K562 (cell line): Measurements from ENCODE around the gene MYMX. TPM values are rescaled to one million over a fixed set of nuclear protein-coding genes. Genes with fewer than 3 reads are reported as not detected.

Experiments
- ARHGAP35 ChIP-seq: fragments of 450-650 bp; IDR thresholded peaks from 2 replicates; pipeline ENCODE4 v1.6.1; 2018; ENCODE audit not compliant: partially characterized antibody
- BCL6 ChIP-seq: fragments of 250-450 bp; sonication (Bioruptor Pico); IDR thresholded peaks from 2 replicates; pipeline ENCODE4 v1.4.0; 2020
- CREB3L1 ChIP-seq: fragments of 450-650 bp; IDR thresholded peaks from 2 replicates; pipeline ENCODE4 v1.6.1; 2014; ENCODE audit warnings: low read depth, mild to moderate bottlenecking, moderate library complexity, borderline replicate concordance
- CREM ChIP-seq: IDR thresholded peaks from 2 replicates; pipeline ENCODE4 v1.6.1; 2014; ENCODE audit warnings: antibody characterized with exemption, low read depth
- CXXC5 ChIP-seq: fragments of 250-450 bp; sonication (Bioruptor Pico); IDR thresholded peaks from 2 replicates; pipeline ENCODE4 v1.8.0; 2022; ENCODE audit warnings: inconsistent platforms, mild to moderate bottlenecking, moderate library complexity
- ESRRA ChIP-seq: fragments of 450-650 bp; IDR thresholded peaks from 2 replicates; pipeline ENCODE4 v1.6.1; 2014; ENCODE audit warnings: low read depth, mild to moderate bottlenecking, moderate library complexity, borderline replicate concordance
- HES1 ChIP-seq: fragments of 450-650 bp; IDR thresholded peaks from 2 replicates; pipeline ENCODE4 v1.6.1; 2016; ENCODE audit warnings: low read depth, mild to moderate bottlenecking, moderate library complexity
- IFI16 ChIP-seq: fragments of 250-450 bp; sonication (Bioruptor Pico); IDR thresholded peaks from 2 replicates; pipeline ENCODE4 v2.1.2; 2022; ENCODE audit warnings: mild to moderate bottlenecking, inconsistent platforms
- IRF1 ChIP-seq: sonication (generic); formaldehyde crosslinking; IDR thresholded peaks from 2 replicates; pipeline ENCODE4 v1.8.0; 2022; ENCODE audit warnings: missing genetic modification reagents, mild to moderate bottlenecking, borderline replicate concordance
- KLF6 ChIP-seq: fragments of 250-450 bp; sonication (Bioruptor Pico); IDR thresholded peaks from 2 replicates; pipeline ENCODE4 v1.4.0; 2020; ENCODE audit warnings: mild to moderate bottlenecking, moderate library complexity, borderline replicate concordance
- MAFK ChIP-seq: IDR thresholded peaks from 2 replicates; pipeline ENCODE4 v1.6.1; 2011; ENCODE audit warnings: low read length, improper control_type of control experiment
- NFIC ChIP-seq: fragments of 450-650 bp; IDR thresholded peaks from 2 replicates; pipeline ENCODE4 v1.6.1; 2017; ENCODE audit warnings: mild to moderate bottlenecking, inconsistent platforms
- PHB ChIP-seq: fragments of 250-450 bp; sonication (Bioruptor Pico); IDR thresholded peaks from 2 replicates; pipeline ENCODE4 v1.5.0; 2021
- SMARCB1 ChIP-seq: IDR thresholded peaks from 2 replicates; pipeline ENCODE4 v1.6.1; 2011; ENCODE audit warnings: improper control_type of control experiment, low read depth; ENCODE audit not compliant: insufficient read length
- XRCC5 ChIP-seq: fragments of 200-400 bp; formaldehyde crosslinking; IDR thresholded peaks from 2 replicates; pipeline ENCODE4 v1.6.1; 2017; ENCODE audit warnings: low read depth, mild to moderate bottlenecking, low read length
- ZC3H8 ChIP-seq: fragments of 450-650 bp; IDR thresholded peaks from 2 replicates; pipeline ENCODE4 v1.6.1; 2017
- ZNF133 ChIP-seq: fragments of 250-450 bp; sonication (Bioruptor Pico); IDR thresholded peaks from 2 replicates; pipeline ENCODE4 v1.4.0; 2020; ENCODE audit warnings: mild to moderate bottlenecking
- ZNF282 ChIP-seq: sonication (generic); formaldehyde crosslinking; IDR thresholded peaks from 2 replicates; pipeline ENCODE4 v1.8.1; 2023; ENCODE audit warnings: missing genetic modification reagents
- ZNF395 ChIP-seq: fragments of 200-800 bp; sonication (Bioruptor generic); IDR thresholded peaks from 2 replicates; pipeline ENCODE4 v1.6.1; 2017; ENCODE audit warnings: missing genetic modification characterization, missing compliant biosample characterization
- ZNF609 ChIP-seq: sonication (generic); formaldehyde crosslinking; IDR thresholded peaks from 2 replicates; pipeline ENCODE4 v1.8.1; 2023; ENCODE audit warnings: missing genetic modification reagents, mild to moderate bottlenecking, borderline replicate concordance
- polyA plus RNA-seq, 8 experiments: library from polyadenylated mRNA; depleted of rRNA in 4 of 8; stranded (reverse) in 5 of 8; unstranded in 3 of 8; fragments of >200 nt; fragmentation: Nextera tagmentation in 2 of 8; fragmentation: Illumina TruSeq in 1 of 8; extraction: Ambion mirVana in 2 of 8; extraction: Trizol in 1 of 8; gene quantifications; 2 replicates each; pipeline versions ENCODE4 v1.2.1 to v1.2.3, GENCODE V29; 2011 to 2014; ENCODE audit warnings: inconsistent platforms in 1 of 8, missing spikeins in 1 of 8
- total RNA-seq, 7 experiments: library from RNA; depleted of rRNA in 6 of 7; stranded (reverse); fragments of >200 nt in 6 of 7; fragmentation: Illumina TruSeq in 2 of 7; extraction: Trizol in 2 of 7; gene quantifications; 2 replicates each; pipeline versions ENCODE4 v1.2.1 to v1.2.3, GENCODE V29; 2011 to 2021; ENCODE audit warnings: low replicate concordance in 1 of 7

MYMX gene
- total and polyA plus RNA-seq, 9 of the 15 experiments (the other 6 are each of a cell fraction or from before 2014, with no cell fraction given), result 0.12 TPM; not detected in 8

- TF ChIP-seq KLF6 (CRISPR knock-in tag) (no peak; the same call in 1 of the 2 replicates), CREM (0 out of 2 replicates have a peak, but pooled peaks have one; percentile 33), ARHGAP35 (no peak), IFI16 (CRISPR knock-in tag) (no peak), SMARCB1 (no peak), IRF1 (CRISPR knock-in tag) (no peak), ZNF282 (no peak), ESRRA (peak; percentile 52; the same call in 1 of the 2 replicates), NFIC (peak; percentile 90), ZNF395 (CRISPR knock-in tag) (no peak), ZNF609 (no peak), MAFK (no peak), ZC3H8 (no peak), XRCC5 (peak; percentile 86; the same call in 1 of the 2 replicates), BCL6 (CRISPR knock-in tag) (no peak), HES1 (no peak), CREB3L1 (no peak), CXXC5 (CRISPR knock-in tag) (peak; percentile 20; the same call in 1 of the 2 replicates), PHB (CRISPR knock-in tag) (no peak), ZNF133 (CRISPR knock-in tag) (no peak)
Measured at GRCh38 chr6:44221291-44221960, 4.7 kb downstream of the MYMX start (continued).
